H9 (cell line): ENCODE results near the gene MPZL3. TPM values are rescaled to one million over a fixed set of nuclear protein-coding genes. Genes with fewer than 3 reads are reported as not detected.

Experiments
- DNase-seq: peaks from one replicate; pipeline ENCODE4 v3.0.0-alpha.2; 2017
- H2AFZ ChIP-seq: one replicate; pipeline ENCODE4 v1.6.1; 2013; ENCODE audit warnings: mild to moderate bottlenecking, low read length, control low read depth, moderate library complexity
- H2AK5ac ChIP-seq: 2 replicates; pipeline ENCODE4 v1.6.1; 2013; ENCODE audit warnings: low read length, control low read depth, mixed read lengths; ENCODE audit not compliant: insufficient read length
- H2BK120ac ChIP-seq: one replicate; pipeline ENCODE4 v1.6.1; 2013; ENCODE audit warnings: low read depth, mild to moderate bottlenecking, low read length, control low read depth, inconsistent platforms; ENCODE audit not compliant: poor library complexity, severe bottlenecking
- H2BK12ac ChIP-seq: 2 replicates; pipeline ENCODE4 v1.6.1; 2013; ENCODE audit warnings: low read length, control low read depth, mixed read lengths, low read depth; ENCODE audit not compliant: insufficient read length
- H2BK15ac ChIP-seq: 2 replicates; pipeline ENCODE4 v1.6.1; 2013; ENCODE audit warnings: low read depth, low read length, control low read depth
- H2BK20ac ChIP-seq: one replicate; pipeline ENCODE4 v1.6.1; 2013; ENCODE audit warnings: low read depth, mild to moderate bottlenecking, low read length, control low read depth, inconsistent platforms; ENCODE audit not compliant: poor library complexity, severe bottlenecking
- H2BK5ac ChIP-seq: 2 replicates; pipeline ENCODE4 v1.6.1; 2013; ENCODE audit warnings: low read length, control low read depth, mixed read lengths; ENCODE audit not compliant: insufficient read length
- H3K14ac ChIP-seq: 2 replicates; pipeline ENCODE4 v1.6.1; 2013; ENCODE audit warnings: low read length, control low read depth; ENCODE audit not compliant: insufficient read depth
- H3K18ac ChIP-seq: 2 replicates; pipeline ENCODE4 v1.6.1; 2013; ENCODE audit warnings: low read depth, mild to moderate bottlenecking, mixed read lengths, low read length, control low read depth; ENCODE audit not compliant: insufficient read length
- H3K23ac ChIP-seq: 2 replicates; pipeline ENCODE4 v1.6.1; 2013; ENCODE audit warnings: low read length, control low read depth, mixed read lengths, low read depth; ENCODE audit not compliant: insufficient read length
- H3K23me2 ChIP-seq: 2 replicates; pipeline ENCODE4 v1.6.1; 2013; ENCODE audit warnings: low read depth, mild to moderate bottlenecking, mixed read lengths, low read length, control low read depth; ENCODE audit not compliant: insufficient read length, poor library complexity, severe bottlenecking
- H3K27ac ChIP-seq: 2 replicates; pipeline ENCODE4 v1.5.1; 2013; ENCODE audit warnings: low read length, control low read depth, mixed read lengths, low read depth; ENCODE audit not compliant: insufficient read length
- H3K27me3 ChIP-seq: 2 replicates; pipeline ENCODE4 v1.6.1; 2013; ENCODE audit warnings: low read length, control low read depth, inconsistent platforms; ENCODE audit not compliant: insufficient read depth
- H3K4ac ChIP-seq: 2 replicates; pipeline ENCODE4 v1.6.1; 2013; ENCODE audit warnings: low read depth, mild to moderate bottlenecking, control low read depth, inconsistent platforms, low read length, moderate library complexity
- H3K4me1 ChIP-seq: 2 replicates; pipeline ENCODE4 v1.6.1; 2013; ENCODE audit warnings: low read length, control low read depth, inconsistent platforms; ENCODE audit not compliant: insufficient read depth
- H3K4me2 ChIP-seq: 2 replicates; pipeline ENCODE4 v1.6.1; 2013; ENCODE audit warnings: low read length, control low read depth, mixed read lengths; ENCODE audit not compliant: insufficient read length, insufficient read depth
- H3K56ac ChIP-seq: 2 replicates; pipeline ENCODE4 v1.6.1; 2013; ENCODE audit warnings: low read depth, mild to moderate bottlenecking, mixed read lengths, low read length, control low read depth; ENCODE audit not compliant: insufficient read length
- H3K79me1 ChIP-seq: 2 replicates; pipeline ENCODE4 v1.6.1; 2013; ENCODE audit warnings: low read depth, mild to moderate bottlenecking, moderate library complexity, low read length, control low read depth, inconsistent platforms; ENCODE audit not compliant: insufficient read depth, poor library complexity, severe bottlenecking
- H3K79me2 ChIP-seq: 2 replicates; pipeline ENCODE4 v1.6.1; 2013; ENCODE audit warnings: low read length, control low read depth, inconsistent platforms; ENCODE audit not compliant: insufficient read depth
- H3K9ac ChIP-seq: 2 replicates; pipeline ENCODE4 v1.6.1; 2013; ENCODE audit warnings: low read length, control low read depth, mixed read lengths; ENCODE audit not compliant: insufficient read length; ENCODE audit errors: extremely low read depth
- H3K9me3 ChIP-seq: one replicate; pipeline ENCODE4 v1.6.1; 2013; ENCODE audit warnings: low read depth, low read length, inconsistent platforms; ENCODE audit not compliant: control insufficient read depth
- H3T11ph ChIP-seq: one replicate; pipeline ENCODE4 v1.6.1; 2013; ENCODE audit warnings: mild to moderate bottlenecking, low read length, control low read depth, inconsistent platforms
- H4K20me1 ChIP-seq: one replicate; pipeline ENCODE4 v1.6.1; 2013; ENCODE audit not compliant: control insufficient read depth, insufficient read length, insufficient read depth
- H4K5ac ChIP-seq: 2 replicates; pipeline ENCODE4 v1.6.1; 2013; ENCODE audit warnings: low read depth, mild to moderate bottlenecking, mixed read lengths, low read length, control low read depth; ENCODE audit not compliant: insufficient read length
- H4K8ac ChIP-seq: replicated peaks from 2 replicates; pipeline ENCODE4 v1.6.1; 2013; ENCODE audit warnings: low read length, control low read depth, mixed read lengths, low read depth; ENCODE audit not compliant: insufficient read length
- H4K91ac ChIP-seq: 2 replicates; pipeline ENCODE4 v1.6.1; 2013; ENCODE audit warnings: low read depth, mild to moderate bottlenecking, moderate library complexity, mixed read lengths, low read length, control low read depth; ENCODE audit not compliant: insufficient read length
- H3K27ac Mint-ChIP-seq, 3 experiments: 2 replicates in 2 of 3; 3 replicates in 1 of 3; pipeline ENCODE4 v1.8.0; 2020 to 2021; ENCODE audit warnings: mixed read lengths in 3 of 3, mild to moderate bottlenecking in 1 of 3, moderate library complexity in 1 of 3
- H3K27me3 Mint-ChIP-seq: 2 replicates; pipeline ENCODE4 v1.8.0; 2021; ENCODE audit warnings: low read depth, mild to moderate bottlenecking, moderate library complexity, mixed read lengths
- H3K36me3 Mint-ChIP-seq, 3 experiments: 2 replicates in 2 of 3; 3 replicates in 1 of 3; pipeline ENCODE4 v1.8.0; 2020 to 2021; ENCODE audit warnings: low read depth in 3 of 3, mixed read lengths in 3 of 3; ENCODE audit not compliant: insufficient read depth in 1 of 3
- H3K4me1 Mint-ChIP-seq, 2 experiments: 2 replicates each; pipeline ENCODE4 v1.8.0; 2020; ENCODE audit warnings: mixed read lengths in 2 of 2
- H3K4me3 Mint-ChIP-seq, 2 experiments: 2 replicates in 1 of 2; 3 replicates in 1 of 2; pipeline ENCODE4 v1.8.0; 2020 to 2021; ENCODE audit warnings: mild to moderate bottlenecking in 2 of 2, mixed read lengths in 2 of 2, moderate library complexity in 1 of 2
- H3K9me3 Mint-ChIP-seq, 2 experiments: 2 replicates in 1 of 2; 3 replicates in 1 of 2; pipeline ENCODE4 v1.8.0; 2020; ENCODE audit warnings: mild to moderate bottlenecking in 2 of 2, mixed read lengths in 2 of 2, moderate library complexity in 1 of 2
- WGBS: extraction: QIAGEN DNeasy Blood & Tissue Kit; methylation state at CpG from one replicate; pipeline ENCODE4 v1.1.7; 2013; ENCODE audit warnings: missing lambda C conversion rate, low lambda C conversion rate, mixed read lengths; ENCODE audit not compliant: insufficient read length; ENCODE audit errors: extremely low coverage; 5-methylcytosine and 5-hydroxymethylcytosine counted together
- total RNA-seq: library from RNA; stranded (reverse); gene quantifications from 2 replicates; pipeline ENCODE4 v1.2.1, GENCODE V29; 2021
- TF ChIP-seq, protein P1 (sequence below): fragments of 200-600 bp; sonication (generic); conservative IDR thresholded peaks from 3 replicates; pipeline ENCODE4 v1.8.0; 2021; ENCODE audit warnings: antibody characterized with exemption, mild to moderate bottlenecking

Gene MPZL3
- total RNA-seq, 1 experiment from 2014 or later: 2.6 TPM

DNA sequence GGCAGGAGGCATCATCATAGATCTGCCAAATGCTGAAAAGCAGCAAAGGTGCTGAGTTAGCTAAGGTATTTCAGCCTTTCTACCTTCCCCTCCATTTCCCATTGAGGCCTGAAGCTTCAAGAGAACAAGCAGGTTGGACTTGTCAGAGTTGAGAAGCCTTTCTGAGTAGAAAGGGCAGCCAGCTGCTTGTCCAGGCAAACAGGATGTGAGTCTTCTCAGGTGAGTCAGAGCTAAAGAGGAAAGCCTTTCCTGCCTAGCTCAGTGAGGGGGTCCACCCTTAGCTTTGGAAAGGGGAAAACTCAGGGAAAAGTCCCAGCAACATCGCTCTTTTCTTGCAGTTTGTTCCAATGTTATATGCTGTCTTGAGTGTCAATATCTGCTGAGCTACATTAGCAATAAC lies 25.1 kb upstream of the MPZL3 start:
- H3K27me3 Mint-ChIP-seq: peaks cover 15% of the 10 kb centered on the region
- no peak overlapping the region for H3K14ac ChIP-seq
- H3K9ac ChIP-seq: no peak overlapping the region
- no peak overlapping the region for H3K23ac ChIP-seq
- H3K4me3 Mint-ChIP-seq: no peak overlapping the region
- no peak overlapping the region for H3K27ac ChIP-seq
- no peaks in the 10 kb centered on the region for H3K4me1 ChIP-seq
- H3K27ac Mint-ChIP-seq: no peak overlapping the region; a peak in 1 of 7 replicates
- DNase-seq: no peak
- H3K4me1 Mint-ChIP-seq: peaks cover 4 to 7% of the 10 kb centered on the region in 2 experiments
- no peaks in the 10 kb centered on the region for H3K27me3 ChIP-seq
- no peak overlapping the region for H3K4me2 ChIP-seq
- H2AK5ac ChIP-seq: no peak overlapping the region
- H3K18ac ChIP-seq: no peak overlapping the region
- no peaks in the 10 kb centered on the region for H3K23me2 ChIP-seq
- H2BK120ac ChIP-seq: no peak overlapping the region
- H3K79me1 ChIP-seq: no peaks in the 10 kb centered on the region
- no peak overlapping the region for H2BK20ac ChIP-seq
- H2BK15ac ChIP-seq: no peak overlapping the region
- H3K9me3 Mint-ChIP-seq: no peaks in the 10 kb centered on the region
- no peak overlapping the region for H3K56ac ChIP-seq
- TF ChIP-seq, protein P1, sequence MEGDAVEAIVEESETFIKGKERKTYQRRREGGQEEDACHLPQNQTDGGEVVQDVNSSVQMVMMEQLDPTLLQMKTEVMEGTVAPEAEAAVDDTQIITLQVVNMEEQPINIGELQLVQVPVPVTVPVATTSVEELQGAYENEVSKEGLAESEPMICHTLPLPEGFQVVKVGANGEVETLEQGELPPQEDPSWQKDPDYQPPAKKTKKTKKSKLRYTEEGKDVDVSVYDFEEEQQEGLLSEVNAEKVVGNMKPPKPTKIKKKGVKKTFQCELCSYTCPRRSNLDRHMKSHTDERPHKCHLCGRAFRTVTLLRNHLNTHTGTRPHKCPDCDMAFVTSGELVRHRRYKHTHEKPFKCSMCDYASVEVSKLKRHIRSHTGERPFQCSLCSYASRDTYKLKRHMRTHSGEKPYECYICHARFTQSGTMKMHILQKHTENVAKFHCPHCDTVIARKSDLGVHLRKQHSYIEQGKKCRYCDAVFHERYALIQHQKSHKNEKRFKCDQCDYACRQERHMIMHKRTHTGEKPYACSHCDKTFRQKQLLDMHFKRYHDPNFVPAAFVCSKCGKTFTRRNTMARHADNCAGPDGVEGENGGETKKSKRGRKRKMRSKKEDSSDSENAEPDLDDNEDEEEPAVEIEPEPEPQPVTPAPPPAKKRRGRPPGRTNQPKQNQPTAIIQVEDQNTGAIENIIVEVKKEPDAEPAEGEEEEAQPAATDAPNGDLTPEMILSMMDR: no peak
- no peak overlapping the region for H3K4ac ChIP-seq
- no peak overlapping the region for H2BK12ac ChIP-seq
- WGBS: no CpG with 5 or more reads among the region's 1 CpG
- H2BK5ac ChIP-seq: no peak overlapping the region
- H4K91ac ChIP-seq: no peak overlapping the region
- no peak overlapping the region for H2AFZ ChIP-seq
- no peaks in the 10 kb centered on the region for H3K79me2 ChIP-seq
- H3K9me3 ChIP-seq: no peaks in the 10 kb centered on the region
- H4K20me1 ChIP-seq: no peaks in the 10 kb centered on the region
- no peak overlapping the region for H3T11ph ChIP-seq
- H4K8ac ChIP-seq: no peak overlapping the region
- H4K5ac ChIP-seq: no peak overlapping the region
- no peaks in the 10 kb centered on the region for H3K36me3 Mint-ChIP-seq
